Fibroblast of gingiva (primary cell): ENCODE data around the gene TOMM40.
"Not testable (repeated sequence)": the region's sequence is repeated elsewhere in the genome, so short reads cannot be mapped to it uniquely, and the experiment has no call there.

ENCODE experiments used
- DNase-seq: peaks from one replicate; pipeline ENCODE4 v3.0.0-alpha.2; 2011; ENCODE audit warnings: low read depth

The TOMM40 gene

GRCh38 chr19:44897835-44898234 is 6.8 kb downstream of the TOMM40 start:
- no peak for DNase-seq

- DNase-seq = no peak
These were observed 9.5 kb downstream of the TOMM40 start for GRCh38 chr19:44900328-44901244.

GRCh38 chr19:44903216-44903601 is 12.2 kb downstream of the TOMM40 start:
- no peak for DNase-seq

GRCh38 chr19:44903602-44904425 is 12.8 kb downstream of the TOMM40 start:
- peak; percentile 50 for DNase-seq

GRCh38 chr19:44904426-44904994 is 13.5 kb downstream of the TOMM40 start:
- DNase-seq = no peak

- DNase-seq = no peak
These were observed 14.5 kb downstream of the TOMM40 start, which contains the start of gene APOE for GRCh38 chr19:44905437-44906160. APOE (plus strand) TSS chr19:44905796; CDS start chr19:44906625, 829 bp downstream.

- no peak for DNase-seq
These were observed 16.6 kb downstream of the TOMM40 start for GRCh38 chr19:44907613-44908012.

GRCh38 chr19:44908074-44908835 is 17.2 kb downstream of the TOMM40 start:
- no peak for DNase-seq

- DNase-seq = no peak
These were observed 17.8 kb downstream of the TOMM40 start for GRCh38 chr19:44908836-44909261.

GRCh38 chr19:44909775-44910174 is 18.7 kb downstream of the TOMM40 start:
- DNase-seq = no peak

- not testable (repeated sequence) for DNase-seq
These were observed 20.8 kb downstream of the TOMM40 start for GRCh38 chr19:44911896-44912295.

GRCh38 chr19:44912854-44913253 is 21.8 kb downstream of the TOMM40 start:
- DNase-seq = peak; percentile 44

GRCh38 chr19:44913512-44914432 is 22.7 kb downstream of the TOMM40 start:
- DNase-seq = not testable (repeated sequence)

- peak; percentile 58 for DNase-seq
These were observed 23.6 kb downstream of the TOMM40 start, which contains the start of gene APOC1 for GRCh38 chr19:44914433-44915206. APOC1 (plus strand) TSS chr19:44914608; CDS start chr19:44914892, 284 bp downstream.

- DNase-seq = no peak
These were observed 33.2 kb downstream of the TOMM40 start for GRCh38 chr19:44924243-44924725.

GRCh38 chr19:44925114-44925891 is 34.2 kb downstream of the TOMM40 start:
- peak; percentile 87 for DNase-seq

- DNase-seq = not testable (repeated sequence)
These were observed 35.4 kb downstream of the TOMM40 start for GRCh38 chr19:44926245-44927077.
